Transverse colon (tissue), 3 donors: ENCODE data around the gene OR56A4.

Experiments used
- CTCF ChIP-seq, 5 experiments: fragments of 200-600 bp in 3 of 5; fragments of 450-650 bp in 2 of 5; sonication (generic) in 3 of 5; IDR thresholded peaks; 1 replicate in 2 of 5; 2 replicates in 3 of 5; pipeline ENCODE4 v1.5.1; 2016 to 2017; ENCODE audit warnings: antibody characterized with exemption in 5 of 5, inconsistent platforms in 3 of 5, mild to moderate bottlenecking in 2 of 5, moderate library complexity in 1 of 5
- EP300 ChIP-seq: sonication (generic); formaldehyde crosslinking; IDR thresholded peaks from one replicate; pipeline ENCODE4 v1.6.1; 2017; ENCODE audit warnings: antibody characterized with exemption, low read depth
- POLR2A ChIP-seq: fragments of 450-650 bp; IDR thresholded peaks from one replicate; pipeline ENCODE4 v1.6.1; 2016; ENCODE audit warnings: antibody characterized with exemption, mild to moderate bottlenecking, moderate library complexity

GRCh38 chr11:6006395-6006794, 351 bp downstream of the OR56A4 start:
- TF ChIP-seq CTCF (IDR thresholded peaks at IDR 0.05), result no peak
- TF ChIP-seq EP300, result no peak
- TF ChIP-seq POLR2A, result no peak
